ENCODE results near the gene RNF220. TPM values are rescaled to one million over a fixed set of nuclear protein-coding genes. Genes with fewer than 3 reads are reported as not detected.

RNF220 gene
- total and polyA plus RNA-seq, 2 donors (not counting 3 experiments of a cell fraction or from before 2014, with no cell fraction given): 62.7 to 66.6 TPM

DNA sequence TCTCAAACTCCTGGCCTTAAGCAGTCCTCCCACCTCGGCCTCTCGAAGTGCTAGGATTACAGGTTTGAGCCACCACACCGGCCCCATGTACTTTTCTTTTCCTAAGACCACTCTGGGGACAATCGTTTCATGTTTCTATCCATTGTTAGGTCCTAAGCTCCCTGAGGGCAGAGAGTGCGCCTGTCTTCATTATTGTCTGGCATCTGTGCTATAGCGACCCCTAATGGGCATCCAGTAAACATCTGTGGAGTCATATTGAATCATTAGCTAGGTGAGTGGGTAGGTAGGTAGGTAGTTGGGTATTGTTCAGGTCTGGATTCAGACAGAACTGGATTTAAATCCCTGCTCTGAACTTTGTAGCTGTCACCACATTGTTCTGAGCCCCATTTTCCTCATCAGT is 203.1 kb downstream of the RNF220 start:
- DNase-seq (ENCODE audit: low read depth, low spot score) (no peak), FAIRE-seq (no peak)
- Histone ChIP-seq H3K4me3 (replicated peaks in 1 of 3; ENCODE audit: insufficient read depth in 1 of 3, low read depth in 1 of 3, low read length in 3 of 3) (no peak overlapping the region), H4K20me1 (replicated peaks; ENCODE audit: control insufficient read depth, extremely low read depth, insufficient read depth, low read length) (no peaks in the 10 kb centered on the region), H3K27ac (ENCODE audit: insufficient read depth, low read depth, low read length) (no peak overlapping the region), H3K9ac (replicated peaks; ENCODE audit: extremely low read depth, insufficient read depth, low read length) (no peak overlapping the region), H3K9me3 (replicated peaks; ENCODE audit: control insufficient read depth, insufficient read depth, low read length) (no peaks in the 10 kb centered on the region), H2AFZ (ENCODE audit: low read depth, low read length) (no peak overlapping the region), H3K4me1 (ENCODE audit: control insufficient read depth, extremely low read depth, insufficient read depth, low read length) (no peaks in the 10 kb centered on the region), H3K9me1 (replicated peaks; ENCODE audit: control insufficient read depth, extremely low read depth, insufficient read depth, low read length) (no peaks in the 10 kb centered on the region), H3K4me2 (ENCODE audit: insufficient read depth, low read length) (no peak overlapping the region), H3K79me2 (ENCODE audit: control insufficient read depth, insufficient read depth, low read length) (no peaks in the 10 kb centered on the region), H3K36me3 (ENCODE audit: control insufficient read depth in 2 of 2, extremely low read depth in 1 of 2, insufficient read depth in 2 of 2, low read length in 2 of 2) (no peaks in the 10 kb centered on the region), H3K27me3 (ENCODE audit: control insufficient read depth in 2 of 2, insufficient read depth in 2 of 2, low read length in 2 of 2) (peaks cover 5 to 7% of the 10 kb centered on the region in 2 experiments)
- ChIA-PET POLR2A (no interaction called here), CTCF (interaction anchor here (0.9 to 5.8 kb wide), 15 partner anchors 8 to 493 kb away, joined by 3 to 109 read pairs (median 4); no protein-coding TSS in a partner anchor)
- TF ChIP-seq POLR2AphosphoS5 (IDR thresholded peaks at IDR 0.05; ENCODE audit: insufficient read depth, low read depth, low read length): no peak
- TF ChIP-seq, protein P1, sequence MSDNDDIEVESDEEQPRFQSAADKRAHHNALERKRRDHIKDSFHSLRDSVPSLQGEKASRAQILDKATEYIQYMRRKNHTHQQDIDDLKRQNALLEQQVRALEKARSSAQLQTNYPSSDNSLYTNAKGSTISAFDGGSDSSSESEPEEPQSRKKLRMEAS (IDR thresholded peaks at IDR 0.05; ENCODE audit: insufficient read depth, insufficient read length): no peak
- intact Hi-C loops (cut with micrococcal nuclease): no loop called here
- no TSS peak for BruUV-seq (replicated peaks)
- dilution Hi-C loops (cut with MboI; ENCODE audit: extremely low pct_ligation_motif_present, low sequenced_read_pairs): no loop called here

DNA sequence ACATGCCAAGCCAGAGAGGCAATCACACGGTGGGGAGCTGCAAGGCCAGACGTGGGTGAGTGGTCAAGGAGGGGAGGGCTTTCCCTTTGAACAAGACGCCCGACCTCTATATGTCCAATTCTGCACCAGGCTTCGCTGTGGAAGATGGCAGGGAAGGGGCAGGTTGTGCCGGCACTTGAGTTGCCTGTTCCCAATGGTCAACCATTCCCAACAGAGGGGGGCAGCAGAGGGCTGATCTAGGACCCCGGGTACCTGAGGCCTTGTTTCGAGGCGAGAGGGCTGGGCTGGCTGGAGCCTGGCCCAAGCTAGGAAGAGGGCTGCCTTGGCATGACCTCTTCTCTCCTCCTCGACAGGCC is 204.3 kb downstream of the RNF220 start:
- H3K9me1 ChIP-seq (replicated peaks; ENCODE audit: control insufficient read depth, extremely low read depth, insufficient read depth, low read length): no peaks in the 10 kb centered on the region
- BruUV-seq (replicated peaks): no TSS peak
- H3K9me3 ChIP-seq (replicated peaks; ENCODE audit: control insufficient read depth, insufficient read depth, low read length): no peaks in the 10 kb centered on the region
- intact Hi-C loops (cut with micrococcal nuclease): loop anchor here (1.0 kb wide), 1 partner anchor 43 kb away; no protein-coding TSS in a partner anchor
- peaks cover 6 to 7% of the 10 kb centered on the region in 2 experiments for H3K27me3 ChIP-seq (ENCODE audit: control insufficient read depth in 2 of 2, insufficient read depth in 2 of 2, low read length in 2 of 2)
- no peaks in the 10 kb centered on the region for H3K4me1 ChIP-seq (ENCODE audit: control insufficient read depth, extremely low read depth, insufficient read depth, low read length)
- H3K9ac ChIP-seq (replicated peaks; ENCODE audit: extremely low read depth, insufficient read depth, low read length): no peak overlapping the region
- TF ChIP-seq, protein P2, sequence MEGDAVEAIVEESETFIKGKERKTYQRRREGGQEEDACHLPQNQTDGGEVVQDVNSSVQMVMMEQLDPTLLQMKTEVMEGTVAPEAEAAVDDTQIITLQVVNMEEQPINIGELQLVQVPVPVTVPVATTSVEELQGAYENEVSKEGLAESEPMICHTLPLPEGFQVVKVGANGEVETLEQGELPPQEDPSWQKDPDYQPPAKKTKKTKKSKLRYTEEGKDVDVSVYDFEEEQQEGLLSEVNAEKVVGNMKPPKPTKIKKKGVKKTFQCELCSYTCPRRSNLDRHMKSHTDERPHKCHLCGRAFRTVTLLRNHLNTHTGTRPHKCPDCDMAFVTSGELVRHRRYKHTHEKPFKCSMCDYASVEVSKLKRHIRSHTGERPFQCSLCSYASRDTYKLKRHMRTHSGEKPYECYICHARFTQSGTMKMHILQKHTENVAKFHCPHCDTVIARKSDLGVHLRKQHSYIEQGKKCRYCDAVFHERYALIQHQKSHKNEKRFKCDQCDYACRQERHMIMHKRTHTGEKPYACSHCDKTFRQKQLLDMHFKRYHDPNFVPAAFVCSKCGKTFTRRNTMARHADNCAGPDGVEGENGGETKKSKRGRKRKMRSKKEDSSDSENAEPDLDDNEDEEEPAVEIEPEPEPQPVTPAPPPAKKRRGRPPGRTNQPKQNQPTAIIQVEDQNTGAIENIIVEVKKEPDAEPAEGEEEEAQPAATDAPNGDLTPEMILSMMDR (IDR thresholded peaks at IDR 0.05; ENCODE audit: extremely low read depth in 1 of 2, insufficient read depth in 1 of 2, low read depth in 1 of 2, low read length in 2 of 2): peak; percentile 24 to 55
- no peak for TF ChIP-seq EZH2 (IDR thresholded peaks at IDR 0.05; ENCODE audit: borderline replicate concordance, low read depth, low read length, severe bottlenecking)
- TF ChIP-seq, protein P1 (IDR thresholded peaks at IDR 0.05; ENCODE audit: insufficient read depth, insufficient read length): no peak
- no peaks in the 10 kb centered on the region for H4K20me1 ChIP-seq (replicated peaks; ENCODE audit: control insufficient read depth, extremely low read depth, insufficient read depth, low read length)
- ChIA-PET CTCF (interaction anchor here (0.9 to 5.8 kb wide), 11 partner anchors 10 to 232 kb away, joined by 3 to 109 read pairs (median 4); no protein-coding TSS in a partner anchor), POLR2A (no interaction called here)
- no peak overlapping the region for H3K4me2 ChIP-seq (ENCODE audit: insufficient read depth, low read length)
- H3K36me3 ChIP-seq (ENCODE audit: control insufficient read depth in 2 of 2, extremely low read depth in 1 of 2, insufficient read depth in 2 of 2, low read length in 2 of 2): no peaks in the 10 kb centered on the region
- no peak overlapping the region for H2AFZ ChIP-seq (ENCODE audit: low read depth, low read length)
- FAIRE-seq (peak; percentile 71), DNase-seq (ENCODE audit: low read depth, low spot score) (peak; percentile 18)
- no peak overlapping the region for H3K4me3 ChIP-seq (replicated peaks in 1 of 3; ENCODE audit: insufficient read depth in 1 of 3, low read depth in 1 of 3, low read length in 3 of 3)
- dilution Hi-C loops (cut with MboI; ENCODE audit: extremely low pct_ligation_motif_present, low sequenced_read_pairs): no loop called here
- H3K27ac ChIP-seq (ENCODE audit: insufficient read depth, low read depth, low read length): no peak overlapping the region
- no peaks in the 10 kb centered on the region for H3K79me2 ChIP-seq (ENCODE audit: control insufficient read depth, insufficient read depth, low read length)
